DMS153 treated with DMSO at 0.1 percent for 48 hours (cell line): ENCODE results near the gene TMC1.
"Not testable (repeated sequence)": the region's sequence is repeated elsewhere in the genome, so short reads cannot be mapped to it uniquely, and the experiment has no call there.

ENCODE experiments used
- DNase-seq: peaks from one replicate; lab custom pipeline; 2025; ENCODE audit not compliant: unreplicated experiment; lab: John Stamatoyannopoulos, UW

TMC1 gene

GRCh38 chr9:72812559-72813111, 291.2 kb downstream of the TMC1 start:
- no peak for DNase-seq

- no peak for DNase-seq
Measured at GRCh38 chr9:72813544-72813943, 292.1 kb downstream of the TMC1 start.

DNA sequence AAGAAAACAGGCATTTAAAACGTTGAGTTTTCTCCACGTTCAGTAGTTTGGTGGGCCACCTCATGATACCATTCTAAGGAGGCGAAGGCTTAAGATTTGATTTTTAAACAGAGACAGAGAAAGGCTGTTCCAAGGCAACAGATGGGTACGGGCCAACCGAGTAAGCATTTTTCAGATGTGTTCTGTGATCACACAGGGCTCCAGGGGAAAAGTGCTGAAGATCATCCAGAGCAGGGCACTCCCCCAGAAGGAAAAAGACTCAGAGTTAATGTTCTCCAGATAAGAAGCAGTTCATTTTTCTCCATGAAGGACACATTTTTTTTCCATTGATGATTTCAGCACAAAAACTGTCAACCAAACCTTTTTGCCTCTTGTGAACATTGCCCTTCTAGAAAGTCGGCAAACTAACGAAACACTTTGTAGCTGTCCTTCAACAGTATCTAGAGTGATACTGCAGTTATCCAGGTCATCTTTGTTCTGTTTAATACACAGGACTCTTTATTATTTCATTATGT, 292.7 kb downstream of the TMC1 start:
- no peak for DNase-seq

DNA sequence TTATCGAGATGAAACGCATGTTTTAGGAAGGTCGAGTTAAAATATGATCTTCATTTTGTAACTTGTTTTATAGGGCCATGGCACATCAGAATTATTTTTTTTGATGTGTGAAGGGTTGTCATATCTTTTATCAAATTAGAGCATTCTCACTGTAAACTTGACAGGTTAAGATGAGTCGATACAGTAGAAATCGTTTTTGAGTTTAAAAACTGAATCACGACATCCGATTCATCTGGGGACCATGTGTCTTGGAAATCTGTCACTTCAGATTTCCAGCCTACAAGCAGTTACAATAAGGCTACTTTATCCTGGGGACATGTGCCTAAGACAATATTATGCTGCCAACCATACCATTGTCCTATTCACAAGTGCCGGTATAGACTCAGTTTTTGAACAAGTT, 295.3 kb downstream of the TMC1 start:
- no peak for DNase-seq

GRCh38 chr9:72817413-72817812, 296.0 kb downstream of the TMC1 start:
- no peak for DNase-seq

DNA sequence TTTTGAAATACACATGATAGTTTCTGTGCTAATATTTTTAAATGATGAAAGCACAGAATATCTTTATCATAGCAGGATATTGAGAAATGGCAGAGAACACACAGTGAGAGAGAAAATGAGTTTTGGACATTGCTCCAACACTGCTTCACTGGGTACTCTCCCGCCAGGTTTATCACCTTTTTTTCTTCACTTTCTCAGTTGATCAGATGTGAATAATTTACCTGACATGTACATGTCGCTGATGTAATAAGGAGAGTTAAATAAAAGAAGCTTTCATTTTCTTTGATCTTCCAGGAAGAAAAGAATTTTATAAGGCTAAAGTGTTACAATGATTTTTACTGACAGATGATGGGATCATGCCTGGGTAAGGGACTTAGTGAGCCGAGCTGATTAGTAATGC, 297.0 kb downstream of the TMC1 start:
- no peak for DNase-seq

DNA sequence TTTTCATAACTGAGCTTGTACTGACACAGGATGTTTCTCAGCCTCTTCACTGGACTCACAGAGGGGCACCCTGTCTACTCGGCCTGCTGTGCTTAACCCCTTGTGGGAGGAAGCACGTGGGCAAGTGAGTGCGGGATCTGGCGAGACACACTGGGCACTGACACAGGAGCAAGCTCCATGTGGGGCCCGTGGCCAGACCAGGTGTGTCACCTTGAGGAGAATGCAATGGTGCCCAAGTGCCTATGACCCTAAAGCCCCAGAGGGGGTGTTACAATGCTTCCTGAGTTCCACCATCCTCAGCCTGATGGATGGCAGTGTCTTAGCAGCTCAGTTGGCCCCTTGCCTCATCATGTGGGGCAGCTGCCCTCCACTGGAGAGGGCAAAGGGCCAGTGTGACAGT, 302.6 kb downstream of the TMC1 start:
- no peak for DNase-seq

GRCh38 chr9:72826996-72827949, 305.9 kb downstream of the TMC1 start:
- DNase-seq = no peak

DNA sequence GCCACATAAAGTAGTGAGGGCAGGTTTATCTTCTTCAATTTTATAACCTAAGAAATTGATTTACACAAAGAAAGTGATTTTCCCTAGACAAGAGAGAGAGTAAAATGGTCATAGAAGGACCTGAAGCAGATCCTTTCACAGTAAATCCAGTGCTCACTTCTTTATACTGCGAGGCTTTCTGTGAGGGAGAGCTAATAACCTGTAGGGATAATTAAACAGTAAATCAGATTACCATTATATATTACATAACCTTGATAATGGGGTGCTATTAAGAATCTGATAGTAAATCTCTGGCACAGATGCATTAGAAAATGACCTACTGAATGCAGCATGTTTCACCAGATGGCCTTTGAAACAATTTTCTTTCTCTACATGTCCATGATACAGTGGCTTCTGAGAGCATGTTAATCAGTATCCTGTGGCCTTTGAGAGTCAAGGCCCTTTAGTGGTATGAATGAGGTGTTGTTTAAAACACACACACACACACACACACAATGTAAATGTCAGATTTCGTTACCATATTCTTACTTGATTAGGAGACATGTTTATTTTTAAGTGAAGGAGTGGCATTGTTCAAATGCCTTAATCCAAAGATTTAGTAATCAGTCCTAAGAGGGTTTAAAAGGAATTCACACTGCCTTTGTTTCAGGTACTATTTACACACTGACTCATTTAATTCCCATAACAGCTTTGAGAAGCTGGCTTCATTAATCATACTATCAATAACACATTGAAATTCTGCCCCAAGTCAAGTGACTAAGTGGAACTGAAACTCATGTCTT, 306.7 kb downstream of the TMC1 start:
- DNase-seq = no peak

DNA sequence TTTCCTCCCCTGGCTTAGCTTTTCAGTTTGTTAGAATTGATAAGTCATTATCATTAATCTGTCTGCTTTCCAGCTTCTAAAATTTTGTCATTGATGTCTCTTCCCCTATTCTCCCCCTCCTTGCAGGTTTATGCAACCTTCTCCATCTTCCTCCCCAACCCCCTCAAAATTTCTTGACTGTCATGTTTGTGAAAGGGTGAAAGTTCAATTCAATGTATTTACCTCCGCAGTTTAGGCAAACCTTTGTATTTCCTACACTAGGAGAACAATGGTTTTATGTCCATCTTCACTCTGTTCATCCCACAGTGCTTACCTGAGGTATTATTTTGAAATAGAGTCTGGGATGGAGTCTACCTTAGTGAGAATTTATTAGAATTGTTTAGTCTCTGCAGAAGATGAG, 313.6 kb downstream of the TMC1 start:
- DNase-seq = no peak

- DNase-seq = no peak
Measured at GRCh38 chr9:72836790-72837189, 315.4 kb downstream of the TMC1 start.

DNA sequence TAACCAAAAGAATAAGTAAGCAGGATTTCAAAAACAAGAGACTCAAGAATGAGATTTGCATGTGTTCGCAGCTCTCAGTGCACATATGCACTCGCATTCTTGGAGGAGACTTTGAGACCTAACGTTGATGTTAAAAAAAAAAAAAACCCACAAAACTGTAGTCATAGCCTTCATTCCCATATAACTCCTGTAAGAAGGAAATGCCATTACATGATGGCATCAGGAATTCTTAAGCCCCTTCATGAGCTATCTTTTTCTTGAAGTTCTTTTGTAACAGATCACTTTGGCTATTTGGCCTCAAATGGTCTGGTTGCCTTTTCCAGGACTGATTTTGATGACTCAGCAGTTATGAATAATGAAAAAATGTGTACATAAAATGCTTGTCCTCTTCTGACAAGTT, 317.7 kb downstream of the TMC1 start:
- no peak for DNase-seq

GRCh38 chr9:72843520-72844439, 322.4 kb downstream of the TMC1 start:
- no peak for DNase-seq

DNA sequence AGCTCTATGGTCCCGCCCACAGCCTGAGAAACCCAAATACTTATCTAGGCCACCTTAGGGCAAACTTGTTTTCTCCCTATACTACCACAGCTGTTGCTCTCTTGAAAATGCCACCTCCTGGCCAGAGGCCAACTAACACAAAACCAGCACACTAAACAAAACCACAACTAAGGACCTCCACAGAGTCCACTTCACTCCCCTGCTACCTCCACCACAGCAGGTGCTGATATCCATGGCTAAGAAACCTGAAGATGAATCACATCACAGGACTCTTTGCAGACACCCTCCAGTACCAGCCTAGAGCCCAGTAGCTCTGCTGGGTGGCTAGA, 323.0 kb downstream of the TMC1 start:
- no peak for DNase-seq

DNA sequence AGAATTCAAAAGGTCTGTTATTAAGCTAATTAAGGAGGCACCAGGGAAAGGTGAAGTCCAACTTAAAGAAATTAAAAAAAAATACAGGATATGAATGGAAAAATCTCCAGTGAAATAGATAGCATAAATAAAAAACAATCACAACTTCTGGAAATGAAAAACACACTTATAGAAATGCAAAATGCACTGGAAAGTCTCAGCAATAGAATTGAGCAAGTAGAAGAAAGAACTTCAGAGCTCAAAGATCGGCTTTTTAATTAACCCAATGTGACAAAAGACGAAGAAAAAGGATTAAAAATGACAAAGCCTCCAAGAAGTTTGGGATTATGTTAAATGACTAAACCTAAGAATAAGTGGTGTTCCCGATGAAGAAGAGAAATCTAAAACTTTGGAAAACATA, 323.6 kb downstream of the TMC1 start:
- not testable (repeated sequence) for DNase-seq

DNA sequence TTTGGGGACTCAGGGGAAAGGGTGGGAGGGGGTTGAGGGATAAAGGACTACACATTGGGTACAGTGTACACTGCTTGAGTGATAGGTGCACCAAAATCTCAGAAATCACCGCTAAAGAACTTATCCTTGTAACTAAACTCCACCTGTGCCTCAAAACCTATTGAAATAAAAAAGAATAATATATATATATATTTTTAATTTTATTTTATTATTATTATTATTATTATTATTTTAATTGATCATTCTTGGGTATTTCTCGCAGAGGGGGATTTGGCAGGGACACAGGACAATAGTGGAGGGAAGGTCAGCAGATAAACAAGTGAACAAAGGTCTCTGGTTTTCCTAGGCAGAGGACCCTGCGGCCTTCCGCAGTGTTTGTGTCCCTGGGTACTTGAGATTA, 328.8 kb downstream of the TMC1 start:
- DNase-seq = not testable (repeated sequence)

DNA sequence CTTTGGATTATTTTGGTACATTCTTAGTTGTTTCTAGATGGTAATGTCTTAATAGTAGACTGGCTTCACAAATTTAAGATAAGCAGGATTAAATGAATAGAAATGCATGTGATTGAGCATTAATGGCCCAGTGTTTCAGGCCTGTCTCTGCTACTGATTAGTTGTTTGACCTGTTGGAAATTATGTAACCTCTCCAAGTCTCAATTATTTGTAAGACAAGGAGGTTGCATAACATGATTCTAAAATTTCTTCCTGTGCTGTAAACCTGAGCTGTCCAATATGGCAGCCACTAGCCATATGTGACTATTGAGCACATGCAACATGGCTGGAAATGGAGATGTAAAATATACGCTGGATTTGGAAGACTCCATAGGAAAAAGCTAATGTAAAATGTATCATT, 333.9 kb downstream of the TMC1 start:
- DNase-seq = no peak

- DNase-seq = no peak
Measured at GRCh38 chr9:72855890-72856523, 334.6 kb downstream of the TMC1 start.

GRCh38 chr9:72856972-72857623, 335.7 kb downstream of the TMC1 start:
- no peak for DNase-seq

DNA sequence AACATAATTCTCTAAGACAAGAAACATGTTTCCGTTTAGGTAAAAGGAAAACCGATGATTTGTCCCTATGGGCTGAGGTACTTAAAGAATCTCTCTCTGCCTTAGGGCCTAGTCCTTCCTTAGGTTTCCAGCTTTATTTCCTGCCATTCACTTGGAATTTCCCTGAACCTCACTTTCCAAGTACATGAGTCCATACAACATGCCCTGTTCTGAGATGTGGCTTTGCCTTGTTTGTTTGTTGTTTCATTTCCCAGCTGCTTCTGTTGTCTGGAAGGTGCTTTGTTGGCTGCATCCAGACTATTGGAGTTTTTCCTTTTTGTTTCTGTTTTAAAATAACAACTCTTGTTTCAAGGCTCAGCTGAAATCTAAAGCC, 336.2 kb downstream of the TMC1 start:
- DNase-seq = no peak
